Natural killer cell treated with Interleukin-12 subunit alpha and Interleukin-12 subunit beta and Interleukin-15 and Interleukin-18, amount 100 ng/mL, for 72 hours (primary cell): ENCODE data around the gene DDX42. TPM values are rescaled to one million over a fixed set of nuclear protein-coding genes. Genes with fewer than 3 reads are reported as not detected.
A peak's percentile ranks its signal among the peaks of the same experiment; 100 is the strongest.

Source experiments
- ATAC-seq, 2 donors: fragments of 150-1000 bp; cut with Tn5 transposase in 1 of 2; sonication (Bioruptor Pico), chemical (Tn5 transposase) in 1 of 2; 2 replicates each; pipeline ENCODE4 v1.10.0; 2021
- DNase-seq: peaks from one replicate; pipeline ENCODE4 v3.0.0; 2022; ENCODE audit warnings: low spot score
- H3K27ac Mint-ChIP-seq, 2 donors: 1 replicate in 1 of 2; 2 replicates in 1 of 2; pipeline ENCODE4 v1.8.0; 2022; ENCODE audit warnings: mixed read lengths in 2 of 2, mild to moderate bottlenecking in 1 of 2, moderate library complexity in 1 of 2
- H3K27me3 Mint-ChIP-seq, 2 donors: 1 replicate in 1 of 2; 2 replicates in 1 of 2; pipeline ENCODE4 v1.8.0; 2022; ENCODE audit warnings: mixed read lengths in 2 of 2
- H3K36me3 Mint-ChIP-seq: one replicate; pipeline ENCODE4 v1.8.0; 2022; ENCODE audit warnings: mixed read lengths
- H3K4me1 Mint-ChIP-seq, 2 donors: 1 replicate in 1 of 2; 2 replicates in 1 of 2; pipeline ENCODE4 v1.8.0; 2022; ENCODE audit warnings: low read depth in 2 of 2, mixed read lengths in 2 of 2, mild to moderate bottlenecking in 1 of 2
- H3K4me3 Mint-ChIP-seq: one replicate; pipeline ENCODE4 v1.8.0; 2022; ENCODE audit warnings: mixed read lengths
- H3K9me3 Mint-ChIP-seq: 2 replicates; pipeline ENCODE4 v1.8.0; 2022; ENCODE audit warnings: mixed read lengths
- total RNA-seq, 2 donors: library from RNA; stranded (reverse); gene quantifications; one replicate each; pipeline ENCODE4 v1.2.3, GENCODE V29; 2022

The DDX42 gene
- total RNA-seq, 2 donors from 2014 or later, result 107 to 161 TPM

DNA sequence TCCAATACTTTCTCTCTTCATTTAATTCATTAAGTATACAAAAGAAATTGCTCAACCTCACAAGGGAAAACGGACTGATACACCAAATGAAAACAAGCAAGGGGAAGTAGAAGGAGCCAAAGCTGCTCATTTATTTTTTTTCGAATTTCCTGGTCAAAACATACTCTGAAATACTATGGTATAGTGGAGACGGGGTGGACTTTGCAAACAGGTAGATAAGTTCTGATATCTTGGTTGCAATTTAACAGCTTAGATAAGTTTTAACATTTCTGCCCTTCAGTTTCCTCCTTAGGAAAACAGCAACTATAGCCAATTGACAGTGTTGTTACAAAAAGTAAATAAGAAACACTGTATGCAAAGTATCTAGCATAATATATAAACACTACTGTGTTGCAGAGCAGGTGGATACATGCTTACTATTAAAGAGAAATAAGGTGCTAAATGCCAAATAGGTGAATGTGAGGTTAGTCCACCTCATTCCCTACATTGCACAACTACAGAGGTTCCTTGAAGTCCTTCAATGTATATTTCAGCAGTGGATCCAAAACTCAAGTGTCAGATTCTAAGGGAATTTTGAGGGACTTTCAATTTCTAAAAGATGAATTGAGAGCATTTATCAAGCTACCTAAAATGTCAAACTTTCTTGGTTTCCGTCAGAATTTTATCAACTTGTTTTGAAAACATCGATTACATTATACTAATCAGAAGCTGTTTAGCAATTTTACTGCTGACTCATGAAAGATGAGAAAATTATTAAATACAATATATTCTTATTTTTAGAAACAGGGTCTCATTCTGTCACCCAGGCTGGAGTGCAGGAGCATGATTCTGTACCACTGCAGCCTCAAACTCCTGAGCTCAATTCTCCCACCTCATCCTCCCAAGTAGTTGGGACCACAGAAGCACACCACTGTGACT lies 11.6 kb upstream of the DDX42 start:
- ATAC-seq (no peak), DNase-seq (no peak)
- H3K27me3 Mint-ChIP-seq, result no peaks in the 10 kb centered on the region
- H3K27ac Mint-ChIP-seq, result peak overlapping the region in 1 of 2 donors; percentile 14
- H3K4me1 Mint-ChIP-seq, result peaks cover 10 to 16% of the 10 kb centered on the region in 2 donors
- H3K9me3 Mint-ChIP-seq, result no peaks in the 10 kb centered on the region
- no peak overlapping the region for H3K4me3 Mint-ChIP-seq
- H3K36me3 Mint-ChIP-seq, result peaks cover 19% of the 10 kb centered on the region

- Mint-ChIP-seq H3K9me3 (no peaks in the 10 kb centered on the region), H3K4me3 (no peak overlapping the region), H3K4me1 (peaks cover 14 to 16% of the 10 kb centered on the region in 2 donors), H3K27ac (no peak overlapping the region), H3K36me3 (peaks cover 14% of the 10 kb centered on the region), H3K27me3 (no peaks in the 10 kb centered on the region)
- DNase-seq, result no peak
- ATAC-seq, result no peak
Measured at GRCh38 chr17:63764716-63765115, 9.3 kb upstream of the DDX42 start.

DNA sequence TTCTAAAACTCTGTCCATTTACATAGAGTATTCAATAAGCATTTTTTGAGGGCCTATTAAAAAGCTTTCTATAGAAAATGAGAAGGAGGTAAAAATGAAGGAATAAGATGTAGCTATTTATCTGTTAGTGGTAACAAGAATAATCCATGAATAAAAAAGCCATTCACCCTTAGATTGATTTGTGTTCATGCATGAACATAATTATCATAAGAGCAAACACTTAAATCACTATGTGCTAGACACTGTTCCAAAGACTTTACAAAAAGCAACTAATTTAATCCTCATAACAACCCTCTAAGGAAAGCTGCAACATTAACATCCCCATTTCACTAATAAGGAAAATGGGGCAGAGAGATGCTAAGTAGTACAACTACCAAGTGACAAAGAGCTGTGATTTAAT lies 7.2 kb upstream of the DDX42 start:
- no peak for ATAC-seq

DNA sequence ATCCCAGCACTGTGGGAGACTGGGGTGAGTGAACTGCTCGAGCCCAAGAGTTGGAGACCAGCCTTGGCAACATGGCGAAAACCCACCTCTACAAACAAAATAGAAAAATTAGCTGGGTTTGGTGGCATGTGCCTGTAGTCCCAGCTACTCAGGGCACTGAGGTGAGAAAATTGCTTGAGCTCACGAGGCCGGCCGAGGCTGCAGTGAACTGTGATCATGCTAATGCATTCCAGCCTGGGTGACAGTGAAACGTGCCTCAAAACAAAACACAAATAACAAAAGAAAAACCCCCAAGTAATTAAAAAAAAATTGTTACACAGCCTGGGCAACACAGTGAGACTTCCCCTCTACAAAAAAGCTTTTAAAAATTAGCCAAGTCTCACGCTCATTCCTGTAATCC lies 5.5 kb upstream of the DDX42 start:
- no peak for DNase-seq
- ATAC-seq, result no peak
- no peak overlapping the region for H3K27ac Mint-ChIP-seq
- H3K4me1 Mint-ChIP-seq, result peaks cover 15 to 21% of the 10 kb centered on the region in 2 donors
- no peaks in the 10 kb centered on the region for H3K9me3 Mint-ChIP-seq
- peaks cover 17% of the 10 kb centered on the region for H3K36me3 Mint-ChIP-seq
- H3K27me3 Mint-ChIP-seq, result no peaks in the 10 kb centered on the region
- H3K4me3 Mint-ChIP-seq, result no peak overlapping the region

More for the DNA sequence above, 7.2 kb upstream of the DDX42 start:
- no peaks in the 10 kb centered on the region for H3K27me3 Mint-ChIP-seq
- H3K4me3 Mint-ChIP-seq, result no peak overlapping the region
- H3K9me3 Mint-ChIP-seq, result no peaks in the 10 kb centered on the region
- peaks cover 11 to 18% of the 10 kb centered on the region in 2 donors for H3K4me1 Mint-ChIP-seq
- peak overlapping the region in 1 of 2 donors; percentile 2 for H3K27ac Mint-ChIP-seq
- peaks cover 9% of the 10 kb centered on the region for H3K36me3 Mint-ChIP-seq
- no peak for DNase-seq

- no peaks in the 10 kb centered on the region for H3K9me3 Mint-ChIP-seq
- H3K27me3 Mint-ChIP-seq, result no peaks in the 10 kb centered on the region
- DNase-seq (no peak), ATAC-seq (no peak)
- peak overlapping the region; percentile 92 for H3K4me3 Mint-ChIP-seq
- peaks cover 13% of the 10 kb centered on the region for H3K36me3 Mint-ChIP-seq
- peaks cover 38% of the 10 kb centered on the region in 2 donors for H3K4me1 Mint-ChIP-seq
- H3K27ac Mint-ChIP-seq, result peak overlapping the region; percentile 98 to 99
Measured at GRCh38 chr17:63772801-63773271, 1.1 kb upstream of the DDX42 start.

DNA sequence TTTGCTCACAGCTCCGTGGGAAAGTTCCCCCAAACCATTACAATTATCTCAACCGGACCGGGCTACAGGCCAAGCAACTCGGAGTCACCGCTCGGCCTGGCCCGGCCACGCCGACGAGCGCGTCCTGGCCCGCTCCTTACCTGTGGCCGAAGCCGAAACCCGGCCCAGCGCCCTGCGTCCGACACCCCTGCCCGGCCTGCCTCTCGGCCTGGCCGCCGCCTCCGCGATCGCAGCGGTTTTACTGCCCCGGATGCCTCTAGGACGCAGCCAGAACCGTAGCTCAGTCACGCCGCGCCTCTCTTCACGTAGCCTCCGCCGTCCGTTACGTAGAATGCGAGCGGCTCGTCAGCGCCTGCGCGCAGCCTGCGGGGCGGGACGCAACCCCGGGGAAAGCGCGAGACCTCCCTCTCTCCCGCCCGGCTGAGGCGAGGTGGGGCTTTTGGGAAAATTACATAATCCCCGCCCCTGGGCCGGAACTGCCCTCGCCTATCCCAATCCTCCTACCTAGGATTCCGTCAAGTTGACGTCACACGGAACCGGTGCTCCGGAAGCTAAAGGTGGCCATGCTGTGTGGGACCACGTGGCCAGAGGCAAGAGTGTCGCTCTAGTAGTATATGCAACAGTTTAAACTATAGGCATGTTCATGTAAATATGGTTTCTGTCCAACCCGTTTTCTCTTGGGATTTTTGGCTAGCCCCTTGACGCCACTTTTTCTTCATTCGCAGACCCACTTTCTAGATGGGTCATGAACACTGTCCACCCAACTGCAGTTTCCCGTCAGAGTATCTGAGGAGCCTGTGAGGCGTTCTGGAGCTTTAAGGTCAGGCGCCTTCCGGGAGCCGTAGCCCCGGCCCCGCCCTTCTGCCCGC lies 464 bp upstream of the DDX42 start, which contains the start of gene CCDC47:
Gene CCDC47, minus strand, starts transcription at position 326 of the 869 bp plus-strand sequence. CDS start 7,422 bp downstream, outside the sequence.
- H3K36me3 Mint-ChIP-seq, result peaks cover 13% of the 10 kb centered on the region
- no peaks in the 10 kb centered on the region for H3K27me3 Mint-ChIP-seq

GRCh38 chr17:63774969-63775265 lies 947 bp downstream of the DDX42 start:
- no peak for ATAC-seq

More for the DNA sequence above, 464 bp upstream of the DDX42 start, which contains the start of gene CCDC47:
- DNase-seq, result peak; percentile 98
- Mint-ChIP-seq H3K4me3 (peak within 1 kb of the TSS; percentile 92), H3K4me1 (peaks cover 36 to 38% of the 10 kb centered on the region in 2 donors), H3K27ac (peak within 1 kb of the TSS; percentile 98 to 99), H3K9me3 (no peaks in the 10 kb centered on the region)
- ATAC-seq, result peak; percentile 92 to 93

GRCh38 chr17:63775420-63775819 lies 1.4 kb downstream of the DDX42 start:
- no peak for DNase-seq

More at GRCh38 chr17:63774969-63775265, 947 bp downstream of the DDX42 start:
- H3K4me3 Mint-ChIP-seq, result peak overlapping the region; percentile 92
- H3K27me3 Mint-ChIP-seq, result no peaks in the 10 kb centered on the region
- H3K27ac Mint-ChIP-seq, result peak overlapping the region; percentile 98 to 99
- H3K4me1 Mint-ChIP-seq, result peaks cover 43 to 44% of the 10 kb centered on the region in 2 donors
- H3K9me3 Mint-ChIP-seq, result no peaks in the 10 kb centered on the region
- no peak for DNase-seq
- peaks cover 19% of the 10 kb centered on the region for H3K36me3 Mint-ChIP-seq

DNA sequence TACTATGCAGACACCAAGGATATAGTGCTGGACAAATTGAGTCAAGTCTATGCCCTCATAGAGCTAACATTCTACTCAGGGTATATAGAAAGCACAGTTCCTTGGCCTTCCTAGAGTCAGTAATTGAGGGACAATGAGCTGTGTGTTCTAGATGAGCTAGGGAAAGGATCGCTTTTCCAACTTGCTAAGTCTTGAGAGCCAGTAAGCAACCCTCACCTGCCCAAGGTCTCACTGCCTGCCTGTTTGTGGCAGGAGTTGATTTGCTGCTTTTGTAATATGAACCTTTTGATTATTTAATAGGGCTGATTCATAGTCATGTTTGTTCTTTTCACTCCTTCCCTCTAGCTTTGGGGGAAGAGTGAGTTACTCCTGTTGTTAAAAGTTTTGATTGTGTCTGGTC lies 6.5 kb downstream of the DDX42 start:
- peaks cover 45 to 46% of the 10 kb centered on the region in 2 donors for H3K4me1 Mint-ChIP-seq
- ATAC-seq (no peak), DNase-seq (no peak)
- no peaks in the 10 kb centered on the region for H3K27me3 Mint-ChIP-seq
- H3K9me3 Mint-ChIP-seq, result no peaks in the 10 kb centered on the region
- no peak overlapping the region for H3K4me3 Mint-ChIP-seq
- peaks cover 18% of the 10 kb centered on the region for H3K36me3 Mint-ChIP-seq
- no peak overlapping the region for H3K27ac Mint-ChIP-seq

More at GRCh38 chr17:63775420-63775819, 1.4 kb downstream of the DDX42 start:
- H3K36me3 Mint-ChIP-seq, result peaks cover 19% of the 10 kb centered on the region
- no peak for ATAC-seq
- H3K27me3 Mint-ChIP-seq, result no peaks in the 10 kb centered on the region
- no peaks in the 10 kb centered on the region for H3K9me3 Mint-ChIP-seq
- H3K4me3 Mint-ChIP-seq, result peak overlapping the region; percentile 92
- peaks cover 45 to 49% of the 10 kb centered on the region in 2 donors for H3K4me1 Mint-ChIP-seq
- peak overlapping the region; percentile 98 to 99 for H3K27ac Mint-ChIP-seq

DNA sequence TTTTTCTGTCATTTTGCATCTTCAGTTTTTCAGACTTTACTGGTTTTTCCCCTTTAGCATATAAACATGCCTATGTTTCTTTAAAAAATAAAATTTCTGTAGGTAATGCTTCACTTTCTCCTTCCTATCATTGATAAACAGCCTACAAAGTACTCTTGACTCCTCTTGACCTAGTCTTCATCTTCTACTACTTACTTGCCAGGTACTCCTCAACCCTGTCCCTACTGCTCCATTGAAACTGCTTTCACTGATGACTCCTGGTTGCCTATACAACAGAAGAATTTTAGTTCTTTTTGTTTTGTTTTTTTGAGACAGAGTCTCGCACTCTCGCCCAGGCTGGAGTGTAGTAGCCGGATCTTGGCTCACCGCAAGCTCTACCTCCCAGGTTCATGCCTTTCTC lies 7.0 kb downstream of the DDX42 start:
- Mint-ChIP-seq H3K36me3 (peaks cover 17% of the 10 kb centered on the region), H3K9me3 (no peaks in the 10 kb centered on the region), H3K4me1 (peaks cover 41 to 44% of the 10 kb centered on the region in 2 donors), H3K4me3 (no peak overlapping the region), H3K27me3 (no peaks in the 10 kb centered on the region), H3K27ac (no peak overlapping the region)
- DNase-seq, result no peak
- ATAC-seq, result no peak

GRCh38 chr17:63783522-63783921 lies 9.6 kb downstream of the DDX42 start:
- DNase-seq (no peak), ATAC-seq (no peak)
- H3K27ac Mint-ChIP-seq, result no peak overlapping the region
- peaks cover 35 to 36% of the 10 kb centered on the region in 2 donors for H3K4me1 Mint-ChIP-seq
- no peaks in the 10 kb centered on the region for H3K9me3 Mint-ChIP-seq
- peaks cover 17% of the 10 kb centered on the region for H3K36me3 Mint-ChIP-seq
- no peaks in the 10 kb centered on the region for H3K27me3 Mint-ChIP-seq
- no peak overlapping the region for H3K4me3 Mint-ChIP-seq

DNA sequence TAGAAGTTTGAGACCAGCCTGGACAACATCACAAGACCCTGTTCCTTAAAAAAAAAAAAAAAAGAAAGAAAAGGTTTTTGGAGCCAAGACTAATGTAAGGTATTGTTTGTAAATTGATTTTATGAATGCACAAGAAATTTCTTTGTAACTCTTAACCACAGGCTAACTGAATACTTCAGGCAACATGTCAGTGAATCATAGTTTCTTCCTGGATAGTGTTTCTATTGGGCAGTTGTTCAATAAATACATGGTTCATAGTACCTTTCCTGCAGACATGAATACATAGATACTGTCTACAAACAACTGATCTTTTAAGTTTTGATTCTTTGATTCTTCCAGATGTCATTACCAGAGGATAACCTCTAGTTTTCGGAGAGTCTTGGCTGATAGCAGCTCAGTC lies 11.6 kb downstream of the DDX42 start:
- no peak for DNase-seq
- H3K9me3 Mint-ChIP-seq, result no peaks in the 10 kb centered on the region
- ATAC-seq, result no peak
- H3K4me1 Mint-ChIP-seq, result peaks cover 23% of the 10 kb centered on the region in 2 donors
- H3K36me3 Mint-ChIP-seq, result peaks cover 12% of the 10 kb centered on the region
- no peaks in the 10 kb centered on the region for H3K27me3 Mint-ChIP-seq
- no peak overlapping the region for H3K27ac Mint-ChIP-seq
- H3K4me3 Mint-ChIP-seq, result no peak overlapping the region

DNA sequence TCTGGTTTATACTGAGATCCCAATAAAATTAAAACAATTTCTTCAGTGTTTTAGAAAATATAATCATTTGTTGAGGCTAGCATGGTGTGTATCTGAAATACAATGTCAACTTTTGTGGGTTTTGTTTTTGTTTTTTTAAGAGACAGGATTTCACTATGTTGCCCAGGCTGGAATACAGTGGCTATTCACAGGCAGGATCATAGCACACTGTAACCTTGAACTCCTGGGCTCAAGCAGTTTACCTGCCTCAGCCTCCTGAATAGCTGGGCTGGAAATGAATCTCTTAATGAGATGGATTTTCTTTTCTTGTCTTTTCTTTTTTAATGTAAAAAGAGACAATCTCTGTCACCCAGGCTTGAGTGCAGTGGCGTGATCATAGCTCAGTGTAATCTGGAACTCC lies 12.1 kb downstream of the DDX42 start:
- H3K27ac Mint-ChIP-seq, result no peak overlapping the region
- DNase-seq, result no peak
- H3K9me3 Mint-ChIP-seq, result no peaks in the 10 kb centered on the region
- H3K4me3 Mint-ChIP-seq, result no peak overlapping the region
- H3K27me3 Mint-ChIP-seq, result no peaks in the 10 kb centered on the region
- peaks cover 12% of the 10 kb centered on the region for H3K36me3 Mint-ChIP-seq
- ATAC-seq, result no peak
- peaks cover 18 to 19% of the 10 kb centered on the region in 2 donors for H3K4me1 Mint-ChIP-seq
